A549 (cell line): Measurements from ENCODE around the gene AMER1. TPM values are rescaled to one million over a fixed set of nuclear protein-coding genes. Genes with fewer than 3 reads are reported as not detected.

Experiments
- ATAC-seq, 2 experiments: fragments of 200-7000 bp in 1 of 2; fragments of >200 bp in 1 of 2; cut with Nextera tagmentation in 1 of 2; cut with Tn5 transposase in 1 of 2; 3 replicates each; pipeline versions ENCODE4 v1.8.0 to v1.9.1; 2018 to 2020; ENCODE audit warnings: mild to moderate bottlenecking in 1 of 2, moderate library complexity in 1 of 2
- CTCF ChIA-PET: fragments of 300-600 bp; sonication (Branson Sonifier 250); formaldehyde crosslinking; extraction: SDS; loops from one replicate; lab custom pipeline; 2021; ENCODE audit warnings: antibody characterized with exemption, inconsistent platforms; lab: Yijun Ruan, JAX
- POLR2A ChIA-PET: fragments of 350-600 bp; formaldehyde crosslinking; extraction: SDS; loops from one replicate; lab custom pipeline; 2021; ENCODE audit warnings: antibody characterized with exemption, inconsistent platforms; lab: Yijun Ruan, JAX
- DNase-seq, 2 experiments: peaks; one replicate each; pipeline versions ENCODE4 v3.0.0 to v3.0.0-alpha.2; 2011 to 2016; ENCODE audit warnings: low read depth in 1 of 2, low spot score in 1 of 2
- FAIRE-seq: peaks from 2 replicates; lab custom pipeline; 2011; peaks lifted over from hg19 to GRCh38; lab: Jason Lieb, UNC
- H3K27ac ChIP-seq, 2 experiments: fragments of >200 bp; sonication (Bioruptor Twin); formaldehyde crosslinking; 3 replicates each; pipeline ENCODE4 v1.5.1; 2016 to 2017
- H3K4me1 ChIP-seq: fragments of >200 bp; sonication (Bioruptor Twin); formaldehyde crosslinking; 3 replicates; pipeline ENCODE4 v1.6.1; 2016
- H3K4me2 ChIP-seq: fragments of >200 bp; sonication (Bioruptor Twin); formaldehyde crosslinking; 3 replicates; pipeline ENCODE4 v1.6.1; 2016
- H3K4me3 ChIP-seq: fragments of >200 bp; sonication (Bioruptor Twin); formaldehyde crosslinking; 3 replicates; pipeline ENCODE4 v1.5.1; 2016
- H3K9me3 ChIP-seq: fragments of >200 bp; sonication (Bioruptor Twin); formaldehyde crosslinking; 3 replicates; pipeline ENCODE4 v1.6.1; 2016
- CEBPB ChIP-seq, 2 experiments: fragments of >200 bp in 1 of 2; sonication (Bioruptor Twin) in 1 of 2; formaldehyde crosslinking in 1 of 2; IDR thresholded peaks; 2 replicates each; pipeline ENCODE4 v1.6.1; 2012 to 2016
- EHF ChIP-seq: fragments of 250-450 bp; sonication (Bioruptor Pico); IDR thresholded peaks from 2 replicates; pipeline ENCODE4 v1.5.0; 2020; ENCODE audit warnings: mild to moderate bottlenecking
- ESRRA ChIP-seq: fragments of 150-350 bp; IDR thresholded peaks from 2 replicates; pipeline ENCODE4 v1.6.1; 2014; ENCODE audit warnings: mild to moderate bottlenecking, low read length, borderline replicate concordance
- FOSB ChIP-seq: fragments of 250-450 bp; sonication (Bioruptor Pico); IDR thresholded peaks from 2 replicates; pipeline ENCODE4 v1.5.0; 2020; ENCODE audit warnings: mild to moderate bottlenecking, moderate library complexity
- FOSL2 ChIP-seq, 2 experiments: fragments of 450-650 bp in 1 of 2; fragments of >200 bp in 1 of 2; sonication (Bioruptor Twin) in 1 of 2; formaldehyde crosslinking; IDR thresholded peaks; 2 replicates each; pipeline versions ENCODE4 v1.5.0 to v1.6.1; 2016 to 2020; ENCODE audit warnings: mild to moderate bottlenecking in 1 of 2, moderate library complexity in 1 of 2
- GATA3 ChIP-seq: IDR thresholded peaks from 2 replicates; pipeline ENCODE4 v1.6.1; 2012; ENCODE audit warnings: borderline replicate concordance
- HES2 ChIP-seq: fragments of >200 bp; sonication (Bioruptor Twin); formaldehyde crosslinking; IDR thresholded peaks from 2 replicates; pipeline ENCODE4 v1.6.1; 2016
- HEYL ChIP-seq: fragments of 250-450 bp; sonication (Bioruptor Pico); IDR thresholded peaks from 2 replicates; pipeline ENCODE4 v1.8.0; 2021; ENCODE audit warnings: mild to moderate bottlenecking, moderate library complexity
- HOXA7 ChIP-seq: fragments of 250-450 bp; sonication (Bioruptor Pico); IDR thresholded peaks from 2 replicates; pipeline ENCODE4 v1.5.0; 2020; ENCODE audit warnings: mild to moderate bottlenecking, moderate library complexity
- HOXB13 ChIP-seq: fragments of 250-450 bp; sonication (Bioruptor Pico); IDR thresholded peaks from 2 replicates; pipeline ENCODE4 v1.5.0; 2020; ENCODE audit warnings: low read depth, mild to moderate bottlenecking, moderate library complexity
- JUN ChIP-seq, 2 experiments: fragments of >200 bp; sonication (Bioruptor Twin); formaldehyde crosslinking; IDR thresholded peaks; 2 replicates in 1 of 2; 3 replicates in 1 of 2; pipeline ENCODE4 v1.6.1; 2016 to 2017
- KDM5A ChIP-seq: fragments of 200-600 bp; sonication (generic); IDR thresholded peaks from 2 replicates; pipeline ENCODE4 v1.6.1; 2016; ENCODE audit warnings: antibody characterized with exemption, mild to moderate bottlenecking
- MAZ ChIP-seq: fragments of 150-350 bp; IDR thresholded peaks from 2 replicates; pipeline ENCODE4 v1.6.1; 2014; ENCODE audit warnings: antibody characterized with exemption, low read depth, low read length, borderline replicate concordance
- NR3C1 ChIP-seq: fragments of >200 bp; sonication (Bioruptor Twin); formaldehyde crosslinking; IDR thresholded peaks from 3 replicates; pipeline ENCODE4 v1.6.1; 2017
- POLR2AphosphoS2 ChIP-seq: conservative IDR thresholded peaks from 2 replicates; pipeline ENCODE4 v1.6.1; 2012; ENCODE audit warnings: low read length, improper control_type of control experiment, inconsistent platforms
- ZC3H11A ChIP-seq: fragments of 450-650 bp; IDR thresholded peaks from 2 replicates; pipeline ENCODE4 v1.6.1; 2014; ENCODE audit warnings: antibody characterized with exemption, mild to moderate bottlenecking
- ZFP36 ChIP-seq: fragments of 450-650 bp; IDR thresholded peaks from 2 replicates; pipeline ENCODE4 v1.6.1; 2014; ENCODE audit warnings: borderline replicate concordance; ENCODE audit not compliant: partially characterized antibody
- ZNF302 ChIP-seq: fragments of 250-450 bp; sonication (Bioruptor Pico); IDR thresholded peaks from 2 replicates; pipeline ENCODE4 v1.9.0; 2021; ENCODE audit warnings: inconsistent platforms, mild to moderate bottlenecking, moderate library complexity
- ZSCAN20 ChIP-seq: fragments of 250-450 bp; sonication (Bioruptor Pico); IDR thresholded peaks from 2 replicates; pipeline ENCODE4 v1.8.0; 2022; ENCODE audit warnings: mild to moderate bottlenecking, moderate library complexity
- WGBS: methylation state at CpG from one replicate; pipeline ENCODE4 v1.1.6; 2017; ENCODE audit errors: missing lambda C conversion rate; 5-methylcytosine and 5-hydroxymethylcytosine counted together
- polyA plus RNA-seq, 4 experiments: library from polyadenylated mRNA; depleted of rRNA in 3 of 4; stranded (reverse); fragments of >200 nt; fragmentation: RNase III in 1 of 4; extraction: RNeasy Plus Mini Kit Qiagen cat#74134 plus additional on column Dnase treatment in 1 of 4; gene quantifications; 2 replicates in 3 of 4; 3 replicates in 1 of 4; pipeline ENCODE4 v1.2.3, GENCODE V29; 2011 to 2017
- TF ChIP-seq, protein P1 (sequence below): fragments of 250-450 bp; sonication (Bioruptor Pico); IDR thresholded peaks from 2 replicates; pipeline ENCODE4 v1.5.0; 2020; ENCODE audit warnings: low read depth, mild to moderate bottlenecking, moderate library complexity
- TF ChIP-seq, protein P2 (sequence below): IDR thresholded peaks from 2 replicates; pipeline ENCODE4 v1.6.1; 2012
- TF ChIP-seq, protein P3 (sequence below): fragments of 450-650 bp; IDR thresholded peaks from 2 replicates; pipeline ENCODE4 v1.6.1; 2014; ENCODE audit warnings: antibody characterized with exemption

The AMER1 gene
- polyA plus RNA-seq, 2 of the 4 experiments (the other 2 are of a cell fraction): 1.9 to 2.8 TPM

- CTCF ChIA-PET: no interaction called here
- WGBS: 75% methylated on average over 1 of the region's 1 CpG
- ATAC-seq (no peak), DNase-seq (no peak), FAIRE-seq (no peak)
- H3K4me1 ChIP-seq: no peaks in the 10 kb centered on the region
- POLR2A ChIA-PET: interaction anchor here (1.5 kb wide), 1 partner anchor 10 kb away, joined by 3 read pairs; the partner anchor contains the start of gene AMER1
- no peak overlapping the region for H3K4me2 ChIP-seq
- H3K4me3 ChIP-seq: no peak overlapping the region
- no peak for TF ChIP-seq KDM5A
- no peak for TF ChIP-seq ESRRA
- TF ChIP-seq EHF (CRISPR knock-in tag): no peak
- no peak for TF ChIP-seq ZSCAN20
- no peak for TF ChIP-seq ZC3H11A
- TF ChIP-seq NR3C1: no peak
- no peak overlapping the region for H3K27ac ChIP-seq
- no peaks in the 10 kb centered on the region for H3K9me3 ChIP-seq
Observed at GRCh38 chrX:64195862-64196261, 9.6 kb downstream of the AMER1 start.

GRCh38 chrX:64192673-64193072, 12.8 kb downstream of the AMER1 start:
- POLR2A ChIA-PET: no interaction called here
- Histone ChIP-seq H3K27ac (no peak overlapping the region), H3K9me3 (no peaks in the 10 kb centered on the region), H3K4me2 (no peak overlapping the region), H3K4me1 (no peaks in the 10 kb centered on the region), H3K4me3 (no peak overlapping the region)
- DNase-seq (no peak), FAIRE-seq (no peak), ATAC-seq (no peak)
- CTCF ChIA-PET: interaction anchor here (1.2 kb wide), 1 partner anchor 14 kb away, joined by 3 read pairs; no protein-coding TSS in a partner anchor
- TF ChIP-seq HES2 (no peak), FOSB (no peak), HOXB13 (CRISPR knock-in tag) (no peak), CEBPB (IDR thresholded peaks at IDR 0.05) (no peak), GATA3 (no peak), ZFP36 (no peak)
- TF ChIP-seq, protein P1, sequence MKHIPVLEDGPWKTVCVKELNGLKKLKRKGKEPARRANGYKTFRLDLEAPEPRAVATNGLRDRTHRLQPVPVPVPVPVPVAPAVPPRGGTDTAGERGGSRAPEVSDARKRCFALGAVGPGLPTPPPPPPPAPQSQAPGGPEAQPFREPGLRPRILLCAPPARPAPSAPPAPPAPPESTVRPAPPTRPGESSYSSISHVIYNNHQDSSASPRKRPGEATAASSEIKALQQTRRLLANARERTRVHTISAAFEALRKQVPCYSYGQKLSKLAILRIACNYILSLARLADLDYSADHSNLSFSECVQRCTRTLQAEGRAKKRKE (CRISPR knock-in tag): no peak
- WGBS: 100% methylated on average over 4 of the region's 5 CpGs

DNA sequence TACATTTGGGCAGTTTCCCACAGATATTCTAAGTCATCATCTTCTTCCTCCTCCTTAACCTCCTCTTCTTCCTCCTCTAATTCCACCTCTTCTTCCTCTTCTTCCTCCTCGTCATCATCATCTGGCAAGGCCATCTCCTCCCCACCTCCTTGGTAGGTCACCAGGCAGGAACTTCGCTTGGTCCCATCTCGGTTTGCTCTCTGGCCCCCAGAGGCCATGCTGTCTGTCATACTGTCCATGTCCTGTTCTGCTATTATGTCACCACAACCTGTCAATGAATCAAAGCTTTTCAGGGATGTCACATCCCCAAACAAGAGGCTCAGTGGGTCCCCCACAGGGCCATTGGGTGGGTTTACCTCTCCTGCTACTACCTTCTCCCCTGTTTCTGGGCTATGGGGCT, 13.5 kb downstream of the AMER1 start:
- no peak for DNase-seq
- no peak for ATAC-seq
- H3K4me3 ChIP-seq: no peak overlapping the region
- ChIA-PET POLR2A (no interaction called here), CTCF (no interaction called here)
- TF ChIP-seq HOXA7 (CRISPR knock-in tag) (no peak), ZSCAN20 (no peak), CEBPB (IDR thresholded peaks at IDR 0.05) (no peak), FOSL2 (IDR thresholded peaks at IDR 0.05) (no peak), FOSL2 (CRISPR knock-in tag; IDR thresholded peaks at IDR 0.05) (no peak)
- H3K27ac ChIP-seq: no peak overlapping the region
- FAIRE-seq: no peak
- WGBS: 100% methylated on average over 3 of the region's 3 CpGs
- H3K4me2 ChIP-seq: no peak overlapping the region
- H3K9me3 ChIP-seq: no peaks in the 10 kb centered on the region
- H3K4me1 ChIP-seq: no peaks in the 10 kb centered on the region

- FAIRE-seq (no peak), ATAC-seq (no peak), DNase-seq (no peak)
- Histone ChIP-seq H3K4me2 (no peak overlapping the region), H3K4me3 (no peak overlapping the region), H3K27ac (no peak overlapping the region), H3K9me3 (no peaks in the 10 kb centered on the region), H3K4me1 (no peaks in the 10 kb centered on the region)
- 94% methylated on average over 18 of the region's 19 CpGs for WGBS
- POLR2A ChIA-PET: no interaction called here
- CTCF ChIA-PET: no interaction called here
- TF ChIP-seq HEYL (CRISPR knock-in tag) (no peak), MAZ (no peak), POLR2AphosphoS2 (no peak), JUN (IDR thresholded peaks at IDR 0.05) (no peak), ZNF302 (CRISPR knock-in tag) (no peak), EHF (CRISPR knock-in tag) (no peak), HES2 (no peak), KDM5A (no peak), GATA3 (no peak)
- TF ChIP-seq, protein P2, sequence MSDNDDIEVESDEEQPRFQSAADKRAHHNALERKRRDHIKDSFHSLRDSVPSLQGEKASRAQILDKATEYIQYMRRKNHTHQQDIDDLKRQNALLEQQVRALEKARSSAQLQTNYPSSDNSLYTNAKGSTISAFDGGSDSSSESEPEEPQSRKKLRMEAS: no peak
- TF ChIP-seq, protein P3, sequence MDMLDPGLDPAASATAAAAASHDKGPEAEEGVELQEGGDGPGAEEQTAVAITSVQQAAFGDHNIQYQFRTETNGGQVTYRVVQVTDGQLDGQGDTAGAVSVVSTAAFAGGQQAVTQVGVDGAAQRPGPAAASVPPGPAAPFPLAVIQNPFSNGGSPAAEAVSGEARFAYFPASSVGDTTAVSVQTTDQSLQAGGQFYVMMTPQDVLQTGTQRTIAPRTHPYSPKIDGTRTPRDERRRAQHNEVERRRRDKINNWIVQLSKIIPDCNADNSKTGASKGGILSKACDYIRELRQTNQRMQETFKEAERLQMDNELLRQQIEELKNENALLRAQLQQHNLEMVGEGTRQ: no peak
Observed at GRCh38 chrX:64191281-64192010, 14.1 kb downstream of the AMER1 start.
